HTR-8/SVneo (cell line): Measurements from ENCODE around the gene GPC6.

Experiments used
- DNase-seq: peaks from one replicate; pipeline ENCODE4 v3.0.0; 2011; ENCODE audit warnings: low spot score, mixed read lengths; ENCODE audit not compliant: insufficient read length
- FAIRE-seq: peaks from 2 replicates; lab custom pipeline; 2011; peaks lifted over from hg19 to GRCh38; lab: Jason Lieb, UNC

GPC6 gene

GRCh38 chr13:93709506-93710244, 483.1 kb downstream of the GPC6 start:
- DNase-seq (no peak), FAIRE-seq (no peak)

- FAIRE-seq (no peak), DNase-seq (no peak)
Observed at GRCh38 chr13:93714171-93714570, 487.6 kb downstream of the GPC6 start.

- FAIRE-seq: peak; percentile 38
- no peak for DNase-seq
Observed at GRCh38 chr13:93715866-93716265, 489.3 kb downstream of the GPC6 start.

- FAIRE-seq (no peak), DNase-seq (no peak)
Observed at GRCh38 chr13:93716623-93717022, 490.0 kb downstream of the GPC6 start.

- DNase-seq: no peak
- FAIRE-seq: no peak
Observed at GRCh38 chr13:93721483-93721882, 494.9 kb downstream of the GPC6 start.

GRCh38 chr13:93723316-93723715, 496.7 kb downstream of the GPC6 start:
- DNase-seq (no peak), FAIRE-seq (no peak)

GRCh38 chr13:93724187-93724586, 497.6 kb downstream of the GPC6 start:
- FAIRE-seq (no peak), DNase-seq (no peak)

- FAIRE-seq: no peak
- DNase-seq: no peak
Observed at GRCh38 chr13:93726173-93726957, 499.8 kb downstream of the GPC6 start.

- DNase-seq: no peak
- no peak for FAIRE-seq
Observed at GRCh38 chr13:93727211-93728141, 500.9 kb downstream of the GPC6 start.

GRCh38 chr13:93729383-93729782, 502.8 kb downstream of the GPC6 start:
- DNase-seq (no peak), FAIRE-seq (no peak)

- FAIRE-seq (no peak), DNase-seq (peak; percentile 9)
Observed at GRCh38 chr13:93730780-93731179, 504.2 kb downstream of the GPC6 start.

GRCh38 chr13:93732186-93732585, 505.6 kb downstream of the GPC6 start:
- no peak for DNase-seq
- no peak for FAIRE-seq

GRCh38 chr13:93736081-93736480, 509.5 kb downstream of the GPC6 start:
- no peak for FAIRE-seq

GRCh38 chr13:93736909-93737308, 510.3 kb downstream of the GPC6 start:
- DNase-seq (no peak), FAIRE-seq (no peak)

More at GRCh38 chr13:93736081-93736480, 509.5 kb downstream of the GPC6 start:
- no peak for DNase-seq

GRCh38 chr13:93740334-93740733, 513.7 kb downstream of the GPC6 start:
- no peak for DNase-seq
- FAIRE-seq: no peak

- no peak for DNase-seq
- no peak for FAIRE-seq
Observed at GRCh38 chr13:93744033-93744432, 517.4 kb downstream of the GPC6 start.

GRCh38 chr13:93744886-93745285, 518.3 kb downstream of the GPC6 start:
- no peak for DNase-seq
- no peak for FAIRE-seq

- DNase-seq: no peak
- FAIRE-seq: no peak
Observed at GRCh38 chr13:93745884-93746283, 519.3 kb downstream of the GPC6 start.

GRCh38 chr13:93746589-93746988, 520.0 kb downstream of the GPC6 start:
- no peak for DNase-seq
- no peak for FAIRE-seq

GRCh38 chr13:93750676-93751075, 524.1 kb downstream of the GPC6 start:
- no peak for FAIRE-seq

More at GRCh38 chr13:93750676-93751075, 524.1 kb downstream of the GPC6 start:
- no peak for DNase-seq
